Neural cell (in vitro differentiated cells): ENCODE measurements around the gene LRRC27. TPM values are rescaled to one million over a fixed set of nuclear protein-coding genes. Genes with fewer than 3 reads are reported as not detected.

Experiments
- H2AFZ ChIP-seq: fragments of 200-600, 300-800 bp; sonication (generic), shearing (Covaris generic); 2 replicates; pipeline ENCODE4 v1.6.0; 2014; ENCODE audit warnings: low read depth, mild to moderate bottlenecking, antibody characterized with exemption, low read length, moderate library complexity
- H3F3A ChIP-seq: fragments of 200-600 bp; shearing (Covaris generic); 2 replicates; pipeline ENCODE4 v1.6.1; 2016; ENCODE audit warnings: mild to moderate bottlenecking, moderate library complexity, mixed read lengths, antibody characterized with exemption, low read length; ENCODE audit not compliant: insufficient read depth, poor library complexity, severe bottlenecking
- H3K27ac ChIP-seq: fragments of 200-600, 300-800 bp; sonication (generic), shearing (Covaris generic); 2 replicates; pipeline ENCODE4 v1.5.1; 2014; ENCODE audit warnings: mild to moderate bottlenecking, low read length, moderate library complexity
- H3K27me3 ChIP-seq: fragments of 300-800, 200-600 bp; sonication (generic), shearing (Covaris generic); 2 replicates; pipeline ENCODE4 v1.6.0; 2014; ENCODE audit warnings: mild to moderate bottlenecking, low read depth, low read length, moderate library complexity; ENCODE audit not compliant: insufficient read depth
- H3K36me3 ChIP-seq: fragments of 300-800, 200-600 bp; sonication (generic), shearing (Covaris generic); 2 replicates; pipeline ENCODE4 v1.5.1; 2014; ENCODE audit warnings: mild to moderate bottlenecking, antibody characterized with exemption, low read length, moderate library complexity; ENCODE audit not compliant: insufficient read depth
- H3K4me2 ChIP-seq: fragments of 300-800, 200-600 bp; sonication (generic), shearing (Covaris generic); 2 replicates; pipeline ENCODE4 v1.6.0; 2014; ENCODE audit warnings: mild to moderate bottlenecking, low read length
- H3K4me3 ChIP-seq: fragments of 300-800, 200-600 bp; sonication (generic), shearing (Covaris generic); 2 replicates; pipeline ENCODE4 v1.5.1; 2014; ENCODE audit warnings: mild to moderate bottlenecking, low read length, moderate library complexity
- H3K79me2 ChIP-seq: fragments of 200-600 bp; shearing (Covaris generic); replicated peaks from 2 replicates; pipeline ENCODE4 v1.6.0; 2014; ENCODE audit warnings: mild to moderate bottlenecking, low read length, moderate library complexity; ENCODE audit not compliant: insufficient read depth
- H3K9ac ChIP-seq: fragments of 300-800, 200-600 bp; sonication (generic), shearing (Covaris generic); 2 replicates; pipeline ENCODE4 v1.6.1; 2016; ENCODE audit warnings: mild to moderate bottlenecking, low read length, mixed read lengths
- H3K9me2 ChIP-seq: fragments of 200-600 bp; shearing (Covaris generic); 2 replicates; pipeline ENCODE4 v1.6.1; 2016; ENCODE audit warnings: mild to moderate bottlenecking, low read length, mixed read lengths; ENCODE audit not compliant: insufficient read depth
- H3K9me3 ChIP-seq: fragments of 200-600, 300-800 bp; sonication (generic), shearing (Covaris generic); 2 replicates; pipeline ENCODE4 v1.6.1; 2016; ENCODE audit warnings: mild to moderate bottlenecking, mixed run types, low read length, moderate library complexity, mixed read lengths
- H4K20me1 ChIP-seq: fragments of 200-600 bp; shearing (Covaris generic); 2 replicates; pipeline ENCODE4 v1.6.1; 2016; ENCODE audit warnings: mild to moderate bottlenecking, mixed run types; ENCODE audit not compliant: insufficient read depth
- CTCF ChIP-seq: fragments of 450-650 bp; IDR thresholded peaks from 2 replicates; pipeline ENCODE4 v1.5.1; 2014; ENCODE audit warnings: antibody characterized with exemption, mild to moderate bottlenecking, moderate library complexity; ENCODE audit not compliant: poor library complexity, severe bottlenecking
- EP300 ChIP-seq: fragments of 450-650 bp; conservative IDR thresholded peaks from 2 replicates; pipeline ENCODE4 v1.6.1; 2014; ENCODE audit warnings: antibody characterized with exemption, mild to moderate bottlenecking, moderate library complexity; ENCODE audit not compliant: poor library complexity, severe bottlenecking
- EZH2 ChIP-seq: fragments of 200-600, 300-800 bp; shearing (Covaris generic), sonication (generic); IDR thresholded peaks from 2 replicates; pipeline ENCODE4 v1.6.1; 2014; ENCODE audit warnings: antibody characterized with exemption, low read length, borderline replicate concordance, mild to moderate bottlenecking; ENCODE audit not compliant: insufficient read depth, poor library complexity, severe bottlenecking
- MXI1 ChIP-seq: fragments of 450-650 bp; conservative IDR thresholded peaks from 2 replicates; pipeline ENCODE4 v1.6.1; 2014; ENCODE audit warnings: antibody characterized with exemption, mild to moderate bottlenecking; ENCODE audit not compliant: poor library complexity, severe bottlenecking
- POLR2AphosphoS5 ChIP-seq: IDR thresholded peaks from 2 replicates; pipeline ENCODE4 v1.6.1; 2012
- RAD21 ChIP-seq: fragments of 450-650 bp; conservative IDR thresholded peaks from 2 replicates; pipeline ENCODE4 v1.6.1; 2014; ENCODE audit warnings: antibody characterized with exemption, mild to moderate bottlenecking, moderate library complexity
- SMC3 ChIP-seq: fragments of 450-650 bp; conservative IDR thresholded peaks from 2 replicates; pipeline ENCODE4 v1.6.1; 2014; ENCODE audit warnings: antibody characterized with exemption, mild to moderate bottlenecking, moderate library complexity; ENCODE audit not compliant: poor library complexity
- TAF1 ChIP-seq: IDR thresholded peaks from 2 replicates; pipeline ENCODE4 v1.6.1; 2012; ENCODE audit warnings: low read depth
- polyA plus RNA-seq: library from polyadenylated mRNA; depleted of rRNA; stranded (reverse); fragments of >200 nt; gene quantifications from 2 replicates; pipeline ENCODE4 v1.2.3, GENCODE V29; 2014
- TF ChIP-seq, protein P1 (sequence below): IDR thresholded peaks from 2 replicates; pipeline ENCODE4 v1.6.1; 2012; ENCODE audit warnings: borderline replicate concordance

Gene LRRC27
- polyA plus RNA-seq, 1 donor from 2014 or later: 26.7 TPM

GRCh38 chr10:132296666-132297443, 35.1 kb upstream of the LRRC27 start:
- no peak overlapping the region for H3K4me3 ChIP-seq
- no peaks in the 10 kb centered on the region for H3F3A ChIP-seq
- no peak overlapping the region for H2AFZ ChIP-seq
- no peak overlapping the region for H3K9ac ChIP-seq
- H3K9me3 ChIP-seq: no peaks in the 10 kb centered on the region
- TF ChIP-seq, protein P1, sequence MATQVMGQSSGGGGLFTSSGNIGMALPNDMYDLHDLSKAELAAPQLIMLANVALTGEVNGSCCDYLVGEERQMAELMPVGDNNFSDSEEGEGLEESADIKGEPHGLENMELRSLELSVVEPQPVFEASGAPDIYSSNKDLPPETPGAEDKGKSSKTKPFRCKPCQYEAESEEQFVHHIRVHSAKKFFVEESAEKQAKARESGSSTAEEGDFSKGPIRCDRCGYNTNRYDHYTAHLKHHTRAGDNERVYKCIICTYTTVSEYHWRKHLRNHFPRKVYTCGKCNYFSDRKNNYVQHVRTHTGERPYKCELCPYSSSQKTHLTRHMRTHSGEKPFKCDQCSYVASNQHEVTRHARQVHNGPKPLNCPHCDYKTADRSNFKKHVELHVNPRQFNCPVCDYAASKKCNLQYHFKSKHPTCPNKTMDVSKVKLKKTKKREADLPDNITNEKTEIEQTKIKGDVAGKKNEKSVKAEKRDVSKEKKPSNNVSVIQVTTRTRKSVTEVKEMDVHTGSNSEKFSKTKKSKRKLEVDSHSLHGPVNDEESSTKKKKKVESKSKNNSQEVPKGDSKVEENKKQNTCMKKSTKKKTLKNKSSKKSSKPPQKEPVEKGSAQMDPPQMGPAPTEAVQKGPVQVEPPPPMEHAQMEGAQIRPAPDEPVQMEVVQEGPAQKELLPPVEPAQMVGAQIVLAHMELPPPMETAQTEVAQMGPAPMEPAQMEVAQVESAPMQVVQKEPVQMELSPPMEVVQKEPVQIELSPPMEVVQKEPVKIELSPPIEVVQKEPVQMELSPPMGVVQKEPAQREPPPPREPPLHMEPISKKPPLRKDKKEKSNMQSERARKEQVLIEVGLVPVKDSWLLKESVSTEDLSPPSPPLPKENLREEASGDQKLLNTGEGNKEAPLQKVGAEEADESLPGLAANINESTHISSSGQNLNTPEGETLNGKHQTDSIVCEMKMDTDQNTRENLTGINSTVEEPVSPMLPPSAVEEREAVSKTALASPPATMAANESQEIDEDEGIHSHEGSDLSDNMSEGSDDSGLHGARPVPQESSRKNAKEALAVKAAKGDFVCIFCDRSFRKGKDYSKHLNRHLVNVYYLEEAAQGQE: no peak
- TF ChIP-seq EP300 (no peak), SMC3 (no peak), MXI1 (no peak), POLR2AphosphoS5 (no peak), EZH2 (no peak), TAF1 (no peak), RAD21 (no peak), CTCF (no peak)
- no peaks in the 10 kb centered on the region for H3K36me3 ChIP-seq
- no peaks in the 10 kb centered on the region for H3K27me3 ChIP-seq
- H4K20me1 ChIP-seq: no peaks in the 10 kb centered on the region
- H3K79me2 ChIP-seq: no peaks in the 10 kb centered on the region
- no peak overlapping the region for H3K4me2 ChIP-seq
- H3K9me2 ChIP-seq: no peaks in the 10 kb centered on the region
- no peak overlapping the region for H3K27ac ChIP-seq

- Histone ChIP-seq H3K27ac (no peak overlapping the region), H3K9me2 (no peaks in the 10 kb centered on the region), H3K4me2 (no peak overlapping the region), H3K36me3 (no peaks in the 10 kb centered on the region), H3K27me3 (no peaks in the 10 kb centered on the region), H3K4me3 (no peak overlapping the region), H4K20me1 (no peaks in the 10 kb centered on the region), H3K9me3 (no peaks in the 10 kb centered on the region), H3K9ac (no peak overlapping the region), H2AFZ (no peak overlapping the region), H3K79me2 (no peaks in the 10 kb centered on the region), H3F3A (no peaks in the 10 kb centered on the region)
- TF ChIP-seq EP300: no peak
- TF ChIP-seq SMC3: no peak
- no peak for TF ChIP-seq TAF1
- TF ChIP-seq POLR2AphosphoS5: no peak
- TF ChIP-seq, protein P1: no peak
- no peak for TF ChIP-seq MXI1
- TF ChIP-seq CTCF: no peak
- TF ChIP-seq EZH2: no peak
- no peak for TF ChIP-seq RAD21
Measured at GRCh38 chr10:132297526-132297925, 34.5 kb upstream of the LRRC27 start.
